Measurements from ENCODE around the gene SLC34A2. TPM values are rescaled to one million over a fixed set of nuclear protein-coding genes. Genes with fewer than 3 reads are reported as not detected.

The SLC34A2 gene
- total and polyA plus RNA-seq, 10 of the 15 experiments (the other 5 are each of a cell fraction or from before 2014, with no cell fraction given) = 0.08 to 0.59 TPM; not detected in 8

DNA sequence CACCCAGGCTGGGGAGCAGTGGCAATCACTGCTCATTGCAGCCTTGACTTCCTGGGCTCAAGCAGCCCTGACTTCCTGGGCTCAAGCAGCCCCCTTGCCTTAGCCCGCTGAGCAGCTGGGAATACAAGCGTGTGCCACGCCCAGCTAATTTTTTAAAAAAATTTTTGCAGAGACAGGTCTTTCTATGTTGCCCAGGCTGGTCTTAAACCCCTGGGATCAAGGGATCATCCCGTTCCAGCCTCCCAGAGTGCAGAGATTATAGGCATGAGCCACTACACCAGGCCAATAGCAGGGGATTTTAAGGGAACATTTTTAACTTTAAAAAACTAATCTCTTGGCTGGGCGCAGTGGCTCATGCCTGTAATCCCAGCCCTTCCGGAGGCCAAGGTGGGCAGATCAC lies 5.3 kb upstream of the SLC34A2 start (continued):
- TF ChIP-seq ESRRA (IDR thresholded peaks at IDR 0.05; ENCODE audit: low read length) = no peak
- TF ChIP-seq SREBF2 (IDR thresholded peaks at IDR 0.05; ENCODE audit: low read length) = no peak
- no peak for TF ChIP-seq USF2 (IDR thresholded peaks at IDR 0.05; ENCODE audit: borderline replicate concordance, low read depth, low read length)
- no peak for TF ChIP-seq FOXM1 (IDR thresholded peaks at IDR 0.05; ENCODE audit: low read depth, low read length)
- TF ChIP-seq BCL11A (IDR thresholded peaks at IDR 0.05; ENCODE audit: low read depth, low read length) = no peak

GRCh38 chr4:25651682-25652081 lies 4.0 kb upstream of the SLC34A2 start:
- Histone ChIP-seq H3K36me3 (ENCODE audit: control insufficient read depth in 2 of 2, insufficient read depth in 2 of 2, low read length in 1 of 2) (no peaks in the 10 kb centered on the region), H2AFZ (ENCODE audit: control insufficient read depth, low read depth, low read length) (no peak overlapping the region), H3K9ac (ENCODE audit: control insufficient read depth, insufficient read depth, low read length) (no peak overlapping the region), H3K27ac (ENCODE audit: control insufficient read depth, insufficient read depth) (no peak overlapping the region), H3K4me2 (ENCODE audit: control insufficient read depth, insufficient read depth) (no peak overlapping the region), H4K20me1 (ENCODE audit: control insufficient read depth, insufficient read depth) (no peaks in the 10 kb centered on the region), H3K27me3 (replicated peaks in 1 of 2; ENCODE audit: control insufficient read depth in 2 of 2, insufficient read depth in 2 of 2, low read length in 1 of 2) (peaks cover 6 to 21% of the 10 kb centered on the region in 2 experiments), H3K4me3 (no peak overlapping the region), H3K79me2 (ENCODE audit: control insufficient read depth, insufficient read depth, low read length) (no peaks in the 10 kb centered on the region), H3K4me1 (ENCODE audit: control insufficient read depth, insufficient read depth, low read length) (no peaks in the 10 kb centered on the region), H3K9me3 (replicated peaks; ENCODE audit: control insufficient read depth, insufficient read depth, low read length) (no peaks in the 10 kb centered on the region)
- intact Hi-C loops (cut with micrococcal nuclease; ENCODE audit: unreplicated experiment) (no loop called here), in situ Hi-C loops (cut with MboI) (no loop called here)
- RAD21 ChIA-PET (ENCODE audit: unreplicated experiment) = no interaction called here
- no peak for ATAC-seq
- no peak for DNase-seq (ENCODE audit: low read depth, low spot score)
- no peak for FAIRE-seq
- TF ChIP-seq NRF1 (conservative IDR thresholded peaks at IDR 0.05; ENCODE audit: low read depth, low read length) (no peak), NR2C1 (IDR thresholded peaks at IDR 0.05) (no peak), JUNB (IDR thresholded peaks at IDR 0.05) (no peak), USF2 (IDR thresholded peaks at IDR 0.05; ENCODE audit: borderline replicate concordance, low read depth, low read length) (no peak)
- POLR2A ChIA-PET = no interaction called here
- SMC1A ChIA-PET (ENCODE audit: uncharacterized antibody, unreplicated experiment) = no interaction called here
- WGBS (ENCODE audit: insufficient coverage, insufficient replicate concordance, low lambda C conversion rate, missing lambda C conversion rate) = 27% methylated on average over 5 of the region's 5 CpGs
- BruUV-seq (replicated peaks) = no TSS peak
- CTCF ChIA-PET = no interaction called here
